KOPT-K1 (cell line): Measurements from ENCODE around the gene ZNF674.
A peak's percentile ranks its signal among the peaks of the same experiment; 100 is the strongest.
"Not testable (repeated sequence)": the region's sequence is repeated elsewhere in the genome, so short reads cannot be mapped to it uniquely, and the experiment has no call there.

Source experiments
- H3K27ac ChIP-seq: fragments of 200-600 bp; sonication (generic); 2 replicates; pipeline ENCODE4 v1.5.1; 2016; ENCODE audit warnings: antibody characterized with exemption, mild to moderate bottlenecking, low read depth, low read length; ENCODE audit not compliant: poor library complexity, severe bottlenecking
- H3K36me3 ChIP-seq: fragments of 200-600 bp; sonication (generic); 2 replicates; pipeline ENCODE4 v1.5.1; 2017; ENCODE audit warnings: antibody characterized with exemption, mild to moderate bottlenecking, low read length, moderate library complexity; ENCODE audit not compliant: insufficient read depth
- H3K9me3 ChIP-seq: fragments of 200-600 bp; sonication (generic); 2 replicates; pipeline ENCODE4 v1.5.1; 2017; ENCODE audit warnings: antibody characterized with exemption, low read length, mild to moderate bottlenecking; ENCODE audit not compliant: insufficient read depth, poor library complexity, severe bottlenecking

The ZNF674 gene

DNA sequence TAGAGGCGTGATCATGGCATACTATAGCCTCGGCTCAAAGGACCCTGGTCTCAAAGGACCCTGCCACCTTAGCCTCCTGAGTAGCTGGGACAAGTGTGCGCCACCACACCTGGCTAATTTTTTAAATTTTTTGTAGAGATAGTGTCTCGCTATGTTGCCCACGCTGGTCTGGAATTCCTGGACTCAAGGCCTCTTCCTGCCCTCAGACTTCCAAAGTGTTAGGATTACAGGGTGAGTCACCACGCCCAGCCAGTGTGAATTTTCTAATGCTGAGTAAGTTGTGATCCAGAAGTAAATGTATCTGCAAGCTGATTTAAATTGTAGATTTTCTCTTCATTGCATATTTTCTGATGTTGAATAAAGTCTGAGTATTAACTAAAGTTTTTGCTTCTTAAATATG is 2.6 kb upstream of the ZNF674 start:
- Histone ChIP-seq H3K9me3 (no peaks in the 10 kb centered on the region), H3K36me3 (peaks cover 18% of the 10 kb centered on the region), H3K27ac (no peak overlapping the region)

- not testable (repeated sequence) for H3K9me3 ChIP-seq
- H3K27ac ChIP-seq = peak overlapping the region; percentile 83
- H3K36me3 ChIP-seq = peaks cover 18% of the 10 kb centered on the region
Measured at GRCh38 chrX:46544527-46544926, 694 bp downstream of the ZNF674 start.

GRCh38 chrX:46543441-46543840 is 1.8 kb downstream of the ZNF674 start:
- peaks cover 12% of the 10 kb centered on the region for H3K36me3 ChIP-seq
- H3K27ac ChIP-seq = no peak overlapping the region
- no peaks in the 10 kb centered on the region for H3K9me3 ChIP-seq

DNA sequence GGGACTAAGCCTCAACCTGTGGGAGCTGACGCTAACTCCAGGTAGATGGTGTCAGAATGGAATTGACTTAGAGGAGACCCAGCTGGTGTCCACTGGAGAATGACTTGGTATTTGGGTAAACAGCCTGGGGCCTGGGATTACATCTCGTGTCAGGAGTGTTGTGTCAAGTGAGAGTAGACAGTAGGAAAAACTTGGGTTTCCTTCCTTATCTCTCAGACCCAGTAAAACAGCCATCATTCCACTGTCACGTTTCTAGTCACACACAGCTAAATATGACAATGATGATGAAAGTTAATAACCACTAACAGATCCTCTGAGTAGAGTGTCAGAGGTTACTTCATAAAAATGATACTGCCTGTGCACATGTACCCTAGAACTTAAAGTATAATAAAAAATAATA is 13.8 kb downstream of the ZNF674 start:
- Histone ChIP-seq H3K36me3 (no peaks in the 10 kb centered on the region; the same call in 1 of the 2 replicates), H3K9me3 (no peaks in the 10 kb centered on the region), H3K27ac (no peak overlapping the region)

DNA sequence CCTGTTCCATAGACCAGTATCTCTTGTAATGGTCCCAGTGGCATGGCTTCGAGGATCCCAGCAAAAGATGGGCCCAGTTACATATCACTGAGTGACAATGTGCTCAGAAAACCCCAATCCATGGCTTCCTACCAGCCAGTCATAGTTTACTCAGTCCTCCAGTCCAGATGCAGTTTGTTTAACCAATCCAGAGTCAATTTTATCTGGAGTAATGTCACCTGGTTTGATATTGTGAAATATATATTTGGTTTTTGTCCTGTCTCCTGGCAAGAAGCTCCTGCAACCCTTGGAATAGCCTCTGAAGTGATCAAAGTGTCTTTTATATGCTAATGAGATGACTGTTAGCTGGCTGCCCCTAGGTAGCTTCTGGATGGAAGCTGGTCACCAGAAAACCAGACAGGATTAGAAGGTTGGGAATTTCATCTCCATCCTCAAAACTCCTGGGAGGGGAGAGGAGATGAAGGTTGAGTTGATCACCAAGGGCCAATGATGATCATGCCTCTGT is 14.8 kb downstream of the ZNF674 start:
- H3K9me3 ChIP-seq, H3K36me3 ChIP-seq, H3K27ac ChIP-seq: not testable (repeated sequence)

- not testable (repeated sequence) for H3K27ac ChIP-seq, H3K9me3 ChIP-seq, H3K36me3 ChIP-seq
Measured at GRCh38 chrX:46529740-46530403, 15.3 kb downstream of the ZNF674 start.

- H3K27ac ChIP-seq, H3K9me3 ChIP-seq, H3K36me3 ChIP-seq: not testable (repeated sequence)
Measured at GRCh38 chrX:46528640-46529039, 16.6 kb downstream of the ZNF674 start.

GRCh38 chrX:46506076-46506475 is 39.1 kb downstream of the ZNF674 start:
- Histone ChIP-seq H3K36me3 (peaks cover 8% of the 10 kb centered on the region), H3K9me3 (peaks cover 26% of the 10 kb centered on the region), H3K27ac (no peak overlapping the region)

DNA sequence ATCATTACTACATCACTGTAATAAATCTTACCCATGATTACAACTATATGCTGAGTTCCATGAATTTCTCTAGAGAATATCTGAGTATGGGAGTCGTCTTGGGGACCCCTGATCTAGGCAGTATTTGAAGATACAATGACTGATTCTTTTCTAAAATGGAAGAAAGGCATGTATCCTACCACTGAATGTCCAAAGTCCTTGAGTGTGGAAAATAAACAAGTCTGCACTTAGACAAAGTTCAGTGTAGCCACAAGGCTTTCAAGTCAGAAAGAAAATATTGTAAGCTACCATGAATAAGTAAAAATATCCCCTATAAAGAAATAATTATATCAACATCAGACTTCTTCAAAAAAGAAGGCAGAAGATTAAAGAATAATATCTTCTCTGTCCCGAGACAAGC is 42.4 kb downstream of the ZNF674 start:
- Histone ChIP-seq H3K27ac (no peak overlapping the region), H3K9me3 (peaks cover 58% of the 10 kb centered on the region), H3K36me3 (peaks cover 12% of the 10 kb centered on the region)

DNA sequence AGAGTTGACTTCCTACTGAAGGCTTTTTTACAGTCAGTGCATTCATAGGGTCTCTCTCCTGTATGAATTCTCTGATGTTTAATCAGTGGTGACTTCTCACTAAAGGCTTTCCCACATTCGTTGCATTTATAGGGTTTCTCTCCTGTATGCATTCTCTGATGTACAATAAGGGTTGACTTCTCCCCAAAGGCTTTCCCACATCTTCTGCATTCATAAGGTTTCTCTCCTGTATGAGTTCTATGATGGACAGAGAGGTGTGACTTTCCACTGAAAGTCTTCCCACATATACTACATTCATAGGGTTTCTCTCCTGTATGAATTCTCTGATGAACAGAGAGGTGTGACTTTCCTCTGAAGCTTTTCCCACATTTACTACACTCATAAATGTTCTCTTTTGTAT is 45.2 kb downstream of the ZNF674 start:
- H3K9me3 ChIP-seq = peaks cover 72% of the 10 kb centered on the region
- peaks cover 12% of the 10 kb centered on the region for H3K36me3 ChIP-seq
- no peak overlapping the region for H3K27ac ChIP-seq

GRCh38 chrX:46488712-46489111 is 56.5 kb downstream of the ZNF674 start:
- H3K36me3 ChIP-seq = no peaks in the 10 kb centered on the region
- peaks cover 11% of the 10 kb centered on the region for H3K9me3 ChIP-seq
- H3K27ac ChIP-seq = no peak overlapping the region

DNA sequence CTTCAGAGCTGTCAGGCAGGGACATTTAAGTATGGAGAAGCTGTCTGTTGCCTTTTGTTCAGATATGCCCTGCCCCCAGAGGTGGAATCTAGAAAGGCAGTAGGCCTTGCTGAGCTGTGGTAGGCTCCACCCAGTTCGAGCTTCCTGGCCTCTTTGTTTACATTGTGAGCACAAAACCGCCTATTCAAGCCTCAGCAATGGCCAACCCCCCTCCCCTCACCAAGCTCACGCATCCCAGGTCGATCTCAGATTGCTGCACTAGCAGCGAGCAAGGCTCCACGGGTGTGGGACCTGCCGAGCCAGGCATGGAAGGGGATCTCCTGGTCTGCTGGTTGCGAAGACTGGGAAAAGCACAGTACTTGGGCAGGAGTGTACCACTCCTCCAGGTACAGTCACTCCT is 59.3 kb downstream of the ZNF674 start:
- no peaks in the 10 kb centered on the region for H3K36me3 ChIP-seq
- H3K9me3 ChIP-seq = peaks cover 11% of the 10 kb centered on the region
- H3K27ac ChIP-seq = no peak overlapping the region

DNA sequence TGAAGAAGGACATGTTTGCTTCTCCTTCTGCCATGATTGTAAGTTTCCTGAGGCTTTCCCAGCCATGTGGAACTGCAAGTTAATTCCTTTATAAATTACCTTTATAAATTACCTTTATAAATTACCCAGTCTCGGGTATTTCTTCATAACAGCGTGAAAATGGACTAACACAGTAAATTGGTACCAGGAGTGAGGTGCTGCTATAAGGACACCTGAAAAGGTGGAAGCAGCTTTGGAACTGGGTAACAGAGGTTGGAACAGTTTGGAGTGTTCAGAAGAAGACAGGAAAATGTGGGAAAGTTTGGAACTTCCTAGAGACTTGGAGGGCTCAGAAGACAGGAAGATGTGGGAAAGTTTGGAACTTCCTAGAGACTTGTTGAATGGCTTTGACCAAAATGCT is 66.6 kb downstream of the ZNF674 start:
- not testable (repeated sequence) for H3K9me3 ChIP-seq

GRCh38 chrX:46477435-46477834 is 67.8 kb downstream of the ZNF674 start:
- no peaks in the 10 kb centered on the region for H3K9me3 ChIP-seq
- peaks cover 19% of the 10 kb centered on the region for H3K36me3 ChIP-seq
- no peak overlapping the region for H3K27ac ChIP-seq

More for the DNA sequence above, 66.6 kb downstream of the ZNF674 start:
- H3K36me3 ChIP-seq, H3K27ac ChIP-seq: not testable (repeated sequence)

GRCh38 chrX:46465203-46465602 is 80.0 kb downstream of the ZNF674 start:
- H3K9me3 ChIP-seq = no peaks in the 10 kb centered on the region
- no peak overlapping the region for H3K27ac ChIP-seq
- H3K36me3 ChIP-seq = peaks cover 71% of the 10 kb centered on the region

- Histone ChIP-seq H3K9me3 (no peaks in the 10 kb centered on the region), H3K27ac (no peak overlapping the region), H3K36me3 (peaks cover 63% of the 10 kb centered on the region)
Measured at GRCh38 chrX:46463682-46464081, 81.5 kb downstream of the ZNF674 start.
